H1 (cell line): ENCODE results near the gene TRIM21. TPM values are rescaled to one million over a fixed set of nuclear protein-coding genes. Genes with fewer than 3 reads are reported as not detected.
A peak's percentile ranks its signal among the peaks of the same experiment; 100 is the strongest.

Experiments
- CTCF ChIA-PET: fragments of 300-600 bp; sonication (Branson Sonifier 250); formaldehyde crosslinking; loops from one replicate; lab custom pipeline; 2021; ENCODE audit not compliant: partially characterized antibody; lab: Charles Lee
- POLR2A ChIA-PET: fragments of 300-600 bp; sonication (Branson Sonifier 250); formaldehyde crosslinking; loops from one replicate; lab custom pipeline; 2021; ENCODE audit warnings: inconsistent platforms; ENCODE audit not compliant: partially characterized antibody; lab: Charles Lee
- DNase-seq, 2 experiments: peaks; one replicate each; pipeline versions ENCODE4 v3.0.0 to v3.0.0-alpha.2; 2010 to 2022; ENCODE audit warnings: low spot score in 2 of 2, low read depth in 1 of 2, mixed read lengths in 1 of 2
- FAIRE-seq: peaks from 2 replicates; lab custom pipeline; 2011; peaks lifted over from hg19 to GRCh38; lab: Jason Lieb, UNC
- H2AFZ ChIP-seq: 2 replicates; pipeline ENCODE4 v1.8.1; 2012; ENCODE audit warnings: low read length, inconsistent platforms
- H2AK5ac ChIP-seq: 2 replicates; pipeline ENCODE4 v1.6.1; 2013; ENCODE audit warnings: low read depth, low read length
- H2BK120ac ChIP-seq: replicated peaks from 2 replicates; pipeline ENCODE3; 2013; ENCODE audit warnings: low read depth, low read length, inconsistent platforms
- H2BK12ac ChIP-seq: 2 replicates; pipeline ENCODE4 v1.6.1; 2013; ENCODE audit warnings: low read depth, low read length
- H2BK15ac ChIP-seq: 2 replicates; pipeline ENCODE4 v1.6.1; 2013; ENCODE audit warnings: low read length
- H2BK20ac ChIP-seq: 2 replicates; pipeline ENCODE4 v1.6.1; 2013; ENCODE audit warnings: low read length
- H2BK5ac ChIP-seq: 2 replicates; pipeline ENCODE4 v1.6.1; 2013; ENCODE audit warnings: low read depth, low read length
- H3K14ac ChIP-seq: 2 replicates; pipeline ENCODE4 v1.6.1; 2013; ENCODE audit warnings: inconsistent platforms; ENCODE audit not compliant: insufficient read length
- H3K18ac ChIP-seq: 2 replicates; pipeline ENCODE4 v1.6.1; 2013; ENCODE audit warnings: low read length; ENCODE audit errors: extremely low read depth
- H3K23ac ChIP-seq: 2 replicates; pipeline ENCODE4 v1.6.1; 2013; ENCODE audit warnings: inconsistent platforms; ENCODE audit not compliant: insufficient read length
- H3K23me2 ChIP-seq: 2 replicates; pipeline ENCODE4 v1.6.1; 2013; ENCODE audit warnings: low read depth, low read length
- H3K27ac ChIP-seq: 2 replicates; pipeline ENCODE4 v1.6.1; 2011; ENCODE audit warnings: low read depth, low read length, inconsistent platforms
- H3K27me3 ChIP-seq, 4 experiments: replicated peaks in 1 of 4; 1 replicate in 1 of 4; 2 replicates in 3 of 4; pipeline versions ENCODE4 v1.6.1 to v1.8.1; 2011 to 2013; ENCODE audit warnings: low read length in 3 of 4, mild to moderate bottlenecking in 3 of 4, inconsistent platforms in 2 of 4, mixed read lengths in 2 of 4, moderate library complexity in 1 of 4; ENCODE audit not compliant: control insufficient read depth in 3 of 4, insufficient read depth in 3 of 4; ENCODE audit errors: extremely low read depth in 1 of 4
- H3K36me3 ChIP-seq, 4 experiments: 2 replicates each; pipeline versions ENCODE4 v1.6.1 to v1.8.1; 2011 to 2013; ENCODE audit warnings: mild to moderate bottlenecking in 4 of 4, low read length in 3 of 4, moderate library complexity in 2 of 4, control low read depth in 1 of 4, inconsistent platforms in 1 of 4; ENCODE audit not compliant: insufficient read depth in 4 of 4, control insufficient read depth in 2 of 4
- H3K4ac ChIP-seq: replicated peaks from 2 replicates; pipeline ENCODE3; 2013; ENCODE audit warnings: low read length, low read depth, mixed read lengths, inconsistent platforms; ENCODE audit not compliant: insufficient read length
- H3K4me1 ChIP-seq, 4 experiments: replicated peaks in 1 of 4; 1 replicate in 1 of 4; 2 replicates in 3 of 4; pipeline versions ENCODE4 v1.6.1 to v1.8.1; 2011 to 2013; ENCODE audit warnings: low read length in 3 of 4, inconsistent platforms in 2 of 4, mixed read lengths in 1 of 4; ENCODE audit not compliant: insufficient read depth in 4 of 4, control insufficient read depth in 3 of 4
- H3K4me2 ChIP-seq, 2 experiments: 2 replicates each; pipeline versions ENCODE4 v1.6.1 to v1.8.1; 2011 to 2013; ENCODE audit warnings: low read depth in 2 of 2, low read length in 2 of 2, control low read depth in 1 of 2, inconsistent platforms in 1 of 2, mild to moderate bottlenecking in 1 of 2; ENCODE audit not compliant: insufficient read depth in 1 of 2
- H3K4me3 ChIP-seq, 4 experiments: fragments of 200-600, 300-600 bp in 1 of 4; sonication (generic), shearing (Covaris generic), sonication (Bioruptor Twin) in 1 of 4; 2 replicates each; pipeline versions ENCODE4 v1.5.1 to v1.8.1; 2011 to 2016; ENCODE audit warnings: low read length in 4 of 4, low read depth in 3 of 4, control low read depth in 2 of 4, inconsistent platforms in 2 of 4, mild to moderate bottlenecking in 2 of 4, mixed read lengths in 1 of 4, moderate library complexity in 1 of 4; ENCODE audit not compliant: insufficient read depth in 2 of 4; ENCODE audit errors: extremely low read depth in 1 of 4
- H3K56ac ChIP-seq: replicated peaks from 2 replicates; pipeline ENCODE3; 2013; ENCODE audit warnings: low read depth, mild to moderate bottlenecking, mixed read lengths, low read length, inconsistent platforms; ENCODE audit not compliant: insufficient read length
- H3K79me1 ChIP-seq: 2 replicates; pipeline ENCODE4 v1.6.1; 2013; ENCODE audit warnings: low read depth, low read length, control low read depth
- H3K79me2 ChIP-seq, 2 experiments: 2 replicates each; pipeline versions ENCODE4 v1.6.1 to v1.8.1; 2012 to 2013; ENCODE audit warnings: low read length in 2 of 2, mild to moderate bottlenecking in 2 of 2, inconsistent platforms in 1 of 2; ENCODE audit not compliant: insufficient read depth in 2 of 2, control insufficient read depth in 1 of 2
- H3K9ac ChIP-seq, 4 experiments: replicated peaks in 1 of 4; 1 replicate in 1 of 4; 2 replicates in 3 of 4; pipeline versions ENCODE4 v1.6.1 to v1.8.1; 2011 to 2013; ENCODE audit warnings: low read depth in 3 of 4, low read length in 3 of 4, control low read depth in 2 of 4, mild to moderate bottlenecking in 2 of 4, moderate library complexity in 2 of 4, inconsistent platforms in 1 of 4; ENCODE audit errors: extremely low read depth in 1 of 4
- H3K9me3 ChIP-seq, 2 experiments: 2 replicates each; pipeline versions ENCODE4 v1.6.1 to v1.8.1; 2012 to 2013; ENCODE audit warnings: mild to moderate bottlenecking in 2 of 2, moderate library complexity in 2 of 2, control low read depth in 1 of 2, inconsistent platforms in 1 of 2, low read depth in 1 of 2, low read length in 1 of 2, mixed read lengths in 1 of 2; ENCODE audit not compliant: insufficient read depth in 2 of 2
- H4K20me1 ChIP-seq, 2 experiments: replicated peaks in 1 of 2; 2 replicates each; pipeline versions ENCODE3 to v1.8.1; 2011 to 2013; ENCODE audit warnings: inconsistent platforms in 2 of 2, low read length in 2 of 2, mild to moderate bottlenecking in 1 of 2; ENCODE audit not compliant: insufficient read depth in 2 of 2, control insufficient read depth in 1 of 2
- H4K5ac ChIP-seq: 2 replicates; pipeline ENCODE4 v1.6.1; 2013; ENCODE audit warnings: low read length, low read depth, mixed read lengths, inconsistent platforms; ENCODE audit not compliant: insufficient read length
- H4K8ac ChIP-seq: 2 replicates; pipeline ENCODE4 v1.8.0; 2013; ENCODE audit warnings: mild to moderate bottlenecking, moderate library complexity, low read length, inconsistent platforms; ENCODE audit not compliant: insufficient read depth; ENCODE audit errors: extremely low read depth
- H4K91ac ChIP-seq: replicated peaks from 2 replicates; pipeline ENCODE3; 2013; ENCODE audit warnings: low read length, mixed read lengths, inconsistent platforms; ENCODE audit not compliant: insufficient read length
- ATF2 ChIP-seq: IDR thresholded peaks from 2 replicates; pipeline ENCODE4 v1.6.1; 2012; ENCODE audit warnings: low read length, inconsistent platforms
- CTCF ChIP-seq, 3 experiments: IDR thresholded peaks; 1 replicate in 2 of 3; 2 replicates in 1 of 3; pipeline versions ENCODE4 v1.5.1 to v1.6.1; 2011; ENCODE audit warnings: low read length in 3 of 3, mild to moderate bottlenecking in 3 of 3, inconsistent platforms in 2 of 3, low read depth in 1 of 3, moderate library complexity in 1 of 3; ENCODE audit not compliant: insufficient read depth in 1 of 3; ENCODE audit errors: control extremely low read depth in 1 of 3
- PHF8 ChIP-seq: fragments of 200-600 bp; sonication (generic); conservative IDR thresholded peaks from 2 replicates; pipeline ENCODE4 v1.7.1; 2012; ENCODE audit warnings: low read depth, mild to moderate bottlenecking, inconsistent platforms, low read length, moderate library complexity
- RXRA ChIP-seq: IDR thresholded peaks from 2 replicates; pipeline ENCODE4 v1.6.1; 2011; ENCODE audit warnings: low read depth, mild to moderate bottlenecking, low read length, moderate library complexity; ENCODE audit not compliant: insufficient read depth
- WGBS, 2 experiments: shearing (Covaris generic) in 1 of 2; methylation state at CpG; one replicate each; pipeline versions ENCODE4 v1.1.6 to v1.1.7; 2013 to 2015; ENCODE audit warnings: low lambda C conversion rate in 2 of 2, mixed read lengths in 2 of 2, inconsistent platforms in 1 of 2, low coverage in 1 of 2, missing lambda C conversion rate in 1 of 2; ENCODE audit not compliant: insufficient replicate concordance in 2 of 2, insufficient coverage in 1 of 2, insufficient read length in 1 of 2; ENCODE audit errors: extremely low coverage in 1 of 2, missing lambda C conversion rate in 1 of 2; 5-methylcytosine and 5-hydroxymethylcytosine counted together
- long read RNA-seq, 2 experiments: library from RNA in 1 of 2; library from capped mRNA in 1 of 2; stranded (forward); transcript quantifications; one replicate each; pipeline ENCODE4 v2.0.0, GENCODE V29; 2021; ENCODE audit warnings: inconsistent platforms in 1 of 2
- polyA minus RNA-seq, 3 experiments: library from RNA; depleted of rRNA, polyadenylated mRNA; stranded (reverse); fragments of >200 nt; gene quantifications; 1 replicate in 2 of 3; 2 replicates in 1 of 3; pipeline ENCODE4 v1.2.3, GENCODE V29; 2011
- polyA plus RNA-seq, 7 experiments: library from polyadenylated mRNA; depleted of rRNA in 3 of 7; stranded (reverse) in 5 of 7; unstranded in 2 of 7; fragments of >200 nt in 5 of 7; fragments of 200-250 nt in 2 of 7; gene quantifications; 1 replicate in 5 of 7; 2 replicates in 1 of 7; 4 replicates in 1 of 7; pipeline versions ENCODE4 v1.2.1 to v1.2.3, GENCODE V29; 2011 to 2013; ENCODE audit warnings: missing spikeins in 2 of 7, mixed read lengths in 2 of 7
- total RNA-seq: library from RNA; stranded (reverse); fragmentation: NEBNext Ultra II Directional; extraction: Animal tissue kit (Norgen Biotek cat#: 25700); gene quantifications from 2 replicates; pipeline ENCODE4 v1.2.1, GENCODE V29; 2021

Gene TRIM21
- 13.9 and 16.7 TPM in 2 replicates for total RNA-seq
- 15.6 and 16.3 TPM in 2 replicates for polyA plus RNA-seq (2011; rRNA removed)
- polyA plus RNA-seq (2011; cell fraction: cytosol; rRNA removed), result 15.8 TPM
- polyA plus RNA-seq (2011; cell fraction: nucleus; rRNA removed), result 16.4 TPM
- 14.3 to 17.9 TPM (median 14.5 TPM) in 4 replicates for polyA plus RNA-seq (2012, experiment 1 of 2)
- 17.7 TPM for polyA plus RNA-seq (2012, experiment 2 of 2)
- 19.3 TPM for polyA plus RNA-seq (2013, experiment 1 of 2)
- 17.7 TPM for polyA plus RNA-seq (2013, experiment 2 of 2)
- 18.3 and 23.2 TPM in 2 replicates for polyA minus RNA-seq (2011; rRNA and poly(A)+ RNA removed)
- 6.7 TPM for polyA minus RNA-seq (2011; cell fraction: cytosol; rRNA and poly(A)+ RNA removed)
- polyA minus RNA-seq (2011; cell fraction: nucleus; rRNA and poly(A)+ RNA removed), result 7.2 TPM
- long read RNA-seq, experiment 1, partial matches to known transcripts, result 5 of 12 reads
- long read RNA-seq, experiment 1, other reads (novel, unspliced or antisense), result 6 of 12 reads
- long read RNA-seq, experiment 2, transcript TRIM21-201 (7 exons, 1,924 nt), result major isoform, 14 of 19 reads
- long read RNA-seq, experiment 2, partial matches to known transcripts, result 5 of 19 reads
- long read RNA-seq, experiment 2, other reads (novel, unspliced or antisense), result 0 of 19 reads

- Histone ChIP-seq H3K27ac (no peak within 1 kb of the TSS), H3K36me3 (peaks cover 3 to 12% (median 9%) of the 10 kb centered on the region in 4 experiments; a peak in 4 of 8 replicates), H3K23ac (no peak within 1 kb of the TSS), H3K56ac (no peak within 1 kb of the TSS), H4K20me1 (peaks cover 0 to 1% of the 10 kb centered on the region in 2 experiments), H3K9me3 (no peaks in the 10 kb centered on the region), H4K5ac (no peak within 1 kb of the TSS), H2AFZ (peak within 1 kb of the TSS; percentile 95; the same call in 1 of the 2 replicates), H4K91ac (no peak within 1 kb of the TSS), H2AK5ac (no peak within 1 kb of the TSS), H3K9ac (peak within 1 kb of the TSS in 2 of 4 experiments; percentile 42 to 86; a peak in 3 of 7 replicates), H2BK120ac (no peak within 1 kb of the TSS), H3K4me3 (peak within 1 kb of the TSS; percentile 68 to 83 (median 71)), H3K27me3 (no peaks in the 10 kb centered on the region), H3K14ac (no peak within 1 kb of the TSS), H2BK5ac (peak within 1 kb of the TSS; percentile 83; the same call in 1 of the 2 replicates), H3K79me2 (no peaks in the 10 kb centered on the region; a peak in 1 of 4 replicates), H3K18ac (peak within 1 kb of the TSS; percentile 97), H3K4me2 (peak within 1 kb of the TSS; percentile 68 to 69), H3K4me1 (peaks cover 0 to 3% (median 0%) of the 10 kb centered on the region in 4 experiments; a peak in 1 of 7 replicates), H3K79me1 (no peaks in the 10 kb centered on the region), H3K23me2 (peaks cover 4% of the 10 kb centered on the region; the same call in 1 of the 2 replicates), H2BK12ac (no peak within 1 kb of the TSS), H2BK15ac (no peak within 1 kb of the TSS), H3K4ac (no peak within 1 kb of the TSS), H4K8ac (0 out of 2 replicates have a peak within 1 kb of the TSS, but pooled peaks have one; percentile 9), H2BK20ac (no peak within 1 kb of the TSS)
- DNase-seq (peak; percentile 41 to 84), FAIRE-seq (peak; percentile 81)
- POLR2A ChIA-PET, result no interaction called here
- CTCF ChIA-PET, result interaction anchor here (0.6 to 2.0 kb wide), 5 partner anchors 73 to 206 kb away, joined by 3 to 7 read pairs (median 3); no protein-coding TSS in a partner anchor
- WGBS, 2 experiments, result 17% methylated on average over 11 of the region's 13 CpGs; no CpG with 5 or more reads in 1 of the 2 experiments
- no peak for TF ChIP-seq CTCF (IDR thresholded peaks at IDR 0.05; ENCODE audit: control extremely low read depth in 1 of 3, insufficient read depth in 1 of 3, low read depth in 1 of 3, low read length in 3 of 3)
- TF ChIP-seq RXRA, result no peak
- TF ChIP-seq PHF8, result peak; percentile 44
- TF ChIP-seq ATF2, result no peak
These were observed at the start of gene TRIM21 for GRCh38 chr11:4393209-4393857. Gene TRIM21, minus strand, starts transcription at chr11:4393702. Its CDS starts 3,293 bp downstream, at chr11:4390409.
